Nephron progenitor cell (in vitro differentiated cells): ENCODE data around the gene NEK3.
"Not testable (repeated sequence)": the region's sequence is repeated elsewhere in the genome, so short reads cannot be mapped to it uniquely, and the experiment has no call there.

Experiments used
- DNase-seq: peaks from one replicate; pipeline ENCODE4 v3.0.0; 2021
- H3K27ac Mint-ChIP-seq: 2 replicates; pipeline ENCODE4 v1.8.0; 2021; ENCODE audit warnings: mild to moderate bottlenecking, moderate library complexity, mixed read lengths
- H3K27me3 Mint-ChIP-seq: 2 replicates; pipeline ENCODE4 v1.8.0; 2021; ENCODE audit warnings: mild to moderate bottlenecking, low read depth, mixed read lengths; ENCODE audit not compliant: poor library complexity
- H3K36me3 Mint-ChIP-seq: 2 replicates; pipeline ENCODE4 v1.8.0; 2021; ENCODE audit warnings: low read depth, mixed read lengths
- H3K4me1 Mint-ChIP-seq: 2 replicates; pipeline ENCODE4 v1.8.0; 2021; ENCODE audit warnings: mixed read lengths
- H3K4me3 Mint-ChIP-seq: 2 replicates; pipeline ENCODE4 v1.8.0; 2021; ENCODE audit warnings: mild to moderate bottlenecking, moderate library complexity, mixed read lengths
- H3K9me3 Mint-ChIP-seq: 2 replicates; pipeline ENCODE4 v1.8.0; 2021; ENCODE audit warnings: mild to moderate bottlenecking, moderate library complexity, mixed read lengths
- TF ChIP-seq, protein P1 (sequence below): fragments of 200-600 bp; sonication (generic); IDR thresholded peaks from 2 replicates; pipeline ENCODE4 v1.5.0; 2021; ENCODE audit warnings: antibody characterized with exemption

NEK3 gene

DNA sequence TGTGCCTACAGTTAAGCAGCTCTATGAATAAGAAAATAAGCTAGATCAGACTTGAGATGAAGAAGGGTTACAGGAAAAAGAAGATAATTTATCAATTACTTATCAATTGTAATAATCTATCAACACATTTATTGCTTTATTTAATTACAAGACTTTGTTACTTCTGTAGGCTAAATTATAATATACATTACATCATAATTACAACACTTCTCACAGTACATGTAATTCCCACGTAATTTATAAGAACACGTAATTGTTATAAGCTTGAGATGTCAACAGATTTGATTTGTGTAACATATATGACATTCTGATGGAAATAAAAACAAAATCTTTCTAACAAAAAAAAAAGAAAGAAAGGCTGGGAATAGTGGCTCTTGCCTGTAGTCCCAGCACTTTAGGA lies 67.3 kb downstream of the NEK3 start:
- Mint-ChIP-seq H3K4me3 (no peak overlapping the region), H3K36me3 (no peaks in the 10 kb centered on the region), H3K9me3 (peaks cover 5% of the 10 kb centered on the region), H3K4me1 (no peaks in the 10 kb centered on the region), H3K27me3 (peaks cover 8% of the 10 kb centered on the region), H3K27ac (no peak overlapping the region)
- DNase-seq, result no peak
- TF ChIP-seq, protein P1, sequence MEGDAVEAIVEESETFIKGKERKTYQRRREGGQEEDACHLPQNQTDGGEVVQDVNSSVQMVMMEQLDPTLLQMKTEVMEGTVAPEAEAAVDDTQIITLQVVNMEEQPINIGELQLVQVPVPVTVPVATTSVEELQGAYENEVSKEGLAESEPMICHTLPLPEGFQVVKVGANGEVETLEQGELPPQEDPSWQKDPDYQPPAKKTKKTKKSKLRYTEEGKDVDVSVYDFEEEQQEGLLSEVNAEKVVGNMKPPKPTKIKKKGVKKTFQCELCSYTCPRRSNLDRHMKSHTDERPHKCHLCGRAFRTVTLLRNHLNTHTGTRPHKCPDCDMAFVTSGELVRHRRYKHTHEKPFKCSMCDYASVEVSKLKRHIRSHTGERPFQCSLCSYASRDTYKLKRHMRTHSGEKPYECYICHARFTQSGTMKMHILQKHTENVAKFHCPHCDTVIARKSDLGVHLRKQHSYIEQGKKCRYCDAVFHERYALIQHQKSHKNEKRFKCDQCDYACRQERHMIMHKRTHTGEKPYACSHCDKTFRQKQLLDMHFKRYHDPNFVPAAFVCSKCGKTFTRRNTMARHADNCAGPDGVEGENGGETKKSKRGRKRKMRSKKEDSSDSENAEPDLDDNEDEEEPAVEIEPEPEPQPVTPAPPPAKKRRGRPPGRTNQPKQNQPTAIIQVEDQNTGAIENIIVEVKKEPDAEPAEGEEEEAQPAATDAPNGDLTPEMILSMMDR, result no peak

DNA sequence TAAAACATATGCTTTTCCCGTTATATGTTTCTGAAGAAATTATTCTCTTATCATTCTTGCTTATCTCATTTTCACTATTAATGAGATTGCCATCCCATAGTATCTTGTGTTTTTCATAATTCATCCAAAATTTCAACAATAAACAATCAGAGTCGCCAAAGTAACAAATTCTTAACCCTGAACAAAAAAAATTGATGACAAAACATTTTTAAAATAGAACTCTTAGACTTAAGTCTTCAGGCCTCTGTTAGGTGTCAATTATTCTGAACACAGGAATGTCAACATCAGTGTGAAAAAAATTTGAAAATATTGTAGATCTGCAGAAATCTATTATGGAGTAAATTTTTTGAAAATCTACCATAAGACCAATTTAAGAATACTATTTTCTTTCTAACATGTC lies 67.9 kb downstream of the NEK3 start:
- Mint-ChIP-seq H3K27ac (no peak overlapping the region), H3K9me3 (peaks cover 5% of the 10 kb centered on the region), H3K27me3 (peaks cover 14% of the 10 kb centered on the region), H3K36me3 (no peaks in the 10 kb centered on the region), H3K4me3 (no peak overlapping the region), H3K4me1 (no peaks in the 10 kb centered on the region)
- DNase-seq, result no peak
- TF ChIP-seq, protein P1, result no peak

DNA sequence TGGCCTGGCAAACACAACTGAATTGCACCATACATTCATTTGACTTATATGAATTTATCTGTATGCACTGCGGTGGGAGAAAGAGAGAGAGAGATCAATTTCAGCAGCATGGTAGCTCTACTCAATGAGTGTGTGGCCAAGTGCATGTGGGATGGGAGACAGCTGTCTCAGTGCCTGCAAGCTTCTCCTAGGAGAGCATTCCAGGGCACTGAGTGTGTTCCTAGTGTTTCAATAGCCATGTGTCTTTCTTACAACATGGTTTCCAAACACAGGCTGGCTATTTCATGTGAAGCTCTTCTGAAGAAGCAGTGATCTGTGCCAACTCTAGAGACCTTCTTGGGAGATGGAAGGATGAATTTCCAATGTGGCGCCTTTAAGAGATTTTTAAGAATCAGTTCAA lies 74.0 kb downstream of the NEK3 start:
- H3K4me3 Mint-ChIP-seq, result no peak overlapping the region
- no peaks in the 10 kb centered on the region for H3K4me1 Mint-ChIP-seq
- TF ChIP-seq, protein P1, result no peak
- H3K27ac Mint-ChIP-seq, result no peak overlapping the region
- H3K27me3 Mint-ChIP-seq, result peaks cover 10% of the 10 kb centered on the region
- no peak for DNase-seq
- H3K9me3 Mint-ChIP-seq, result no peaks in the 10 kb centered on the region
- H3K36me3 Mint-ChIP-seq, result no peaks in the 10 kb centered on the region

DNA sequence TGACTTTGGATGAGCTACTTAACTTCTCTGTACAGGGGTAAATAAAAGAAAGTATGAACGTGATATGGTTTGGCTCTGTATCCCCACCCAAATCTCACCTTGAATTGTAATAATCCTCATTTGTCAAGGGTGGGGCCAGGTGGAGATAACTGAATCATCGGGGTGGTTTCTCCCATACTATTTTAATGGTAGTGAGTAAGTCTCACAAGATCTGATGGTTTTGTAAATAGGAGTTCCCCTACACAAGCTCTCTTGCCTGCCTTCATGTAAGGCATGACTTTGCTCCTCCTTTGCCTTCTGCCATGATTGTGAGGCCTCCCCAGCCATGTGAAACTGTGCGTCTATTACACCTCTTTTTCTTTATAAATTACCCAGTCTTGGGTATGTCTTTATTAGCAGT lies 74.4 kb downstream of the NEK3 start:
- not testable (repeated sequence) for H3K27ac Mint-ChIP-seq, H3K9me3 Mint-ChIP-seq, H3K36me3 Mint-ChIP-seq, H3K4me3 Mint-ChIP-seq, DNase-seq, H3K4me1 Mint-ChIP-seq
- H3K27me3 Mint-ChIP-seq, result peaks cover 10% of the 10 kb centered on the region
